ENCODE results near the gene TAOK2. TPM values are rescaled to one million over a fixed set of nuclear protein-coding genes. Genes with fewer than 3 reads are reported as not detected.

TAOK2 gene
- polyA plus RNA-seq, 3 donors, result 1.1 to 19.2 (median 2.3) TPM

DNA sequence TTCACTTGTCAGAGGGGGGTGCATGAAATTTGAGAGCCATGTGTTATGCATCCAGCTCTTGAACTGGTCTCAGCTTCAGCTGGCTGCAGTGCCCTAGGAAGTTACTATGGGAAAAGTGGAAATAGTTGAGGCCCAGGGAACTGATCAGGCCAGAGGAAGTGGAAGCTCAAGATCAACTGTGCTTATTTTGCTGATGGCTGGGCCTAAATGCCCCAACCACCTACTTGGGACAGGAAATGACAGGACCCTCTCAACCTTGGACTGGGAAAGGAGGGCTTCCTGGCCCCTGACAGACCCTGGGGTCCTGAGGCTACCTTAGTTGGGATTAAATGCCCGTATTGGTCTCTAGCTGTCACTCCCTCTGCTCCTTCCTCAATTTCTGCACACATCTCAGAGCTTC, 1.2 kb upstream of the TAOK2 start:
- Mint-ChIP-seq H3K4me3 (no peak overlapping the region), H3K9me3 (peaks cover 0 to 5% (median 2%) of the 10 kb centered on the region in 7 donors), H3K4me1 (peaks cover 38% of the 10 kb centered on the region), H3K27ac (peak overlapping the region in 5 of 7 donors; percentile 56 to 88 (median 77)), H3K36me3 (peaks cover 29 to 54% of the 10 kb centered on the region in 2 donors), H3K27me3 (ENCODE audit: low read depth in 3 of 3) (peaks cover 0 to 5% (median 2%) of the 10 kb centered on the region in 3 donors)
- Histone ChIP-seq H3K4me3 (replicated peaks in 1 of 3; ENCODE audit: low read depth in 2 of 3, low read length in 3 of 3) (peak overlapping the region in 1 of 3 experiments; percentile 100), H3K79me2 (ENCODE audit: insufficient read depth, low read length) (peaks cover 37% of the 10 kb centered on the region), H3K9me3 (replicated peaks in 1 of 2; ENCODE audit: control insufficient read depth in 1 of 2, insufficient read depth in 1 of 2, low read length in 2 of 2) (no peaks in the 10 kb centered on the region), H2AFZ (ENCODE audit: insufficient read depth, low read depth, low read length, poor library complexity, severe bottlenecking) (no peak overlapping the region), H3K4me1 (ENCODE audit: control insufficient read depth in 1 of 2, insufficient read depth in 2 of 2, low read length in 2 of 2) (peaks cover 31 to 43% of the 10 kb centered on the region in 2 donors), H3K27me3 (ENCODE audit: control insufficient read depth in 2 of 2, insufficient read depth in 2 of 2, low read length in 2 of 2) (no peaks in the 10 kb centered on the region), H3K4me2 (replicated peaks; ENCODE audit: extremely low read depth, low read length, poor library complexity, severe bottlenecking) (no peak overlapping the region), H3K27ac (ENCODE audit: low read depth in 1 of 2, low read length in 2 of 2) (peak overlapping the region; percentile 17 to 43), H3K9ac (ENCODE audit: insufficient read depth, low read length, poor library complexity, severe bottlenecking) (no peak overlapping the region), H3K36me3 (replicated peaks in 1 of 2; ENCODE audit: control insufficient read depth in 1 of 2, insufficient read depth in 2 of 2, low read length in 2 of 2) (peaks cover 27 to 44% of the 10 kb centered on the region in 2 donors), H4K20me1 (ENCODE audit: insufficient read depth, low read length) (peaks cover 41% of the 10 kb centered on the region)
- intact Hi-C loops (cut with micrococcal nuclease), result loop anchor here in 1 of 2 donors (10.0 kb wide), 1 partner anchor 108 kb away; the partner anchor contains the start of gene CDIPT
- TF ChIP-seq, protein P1, sequence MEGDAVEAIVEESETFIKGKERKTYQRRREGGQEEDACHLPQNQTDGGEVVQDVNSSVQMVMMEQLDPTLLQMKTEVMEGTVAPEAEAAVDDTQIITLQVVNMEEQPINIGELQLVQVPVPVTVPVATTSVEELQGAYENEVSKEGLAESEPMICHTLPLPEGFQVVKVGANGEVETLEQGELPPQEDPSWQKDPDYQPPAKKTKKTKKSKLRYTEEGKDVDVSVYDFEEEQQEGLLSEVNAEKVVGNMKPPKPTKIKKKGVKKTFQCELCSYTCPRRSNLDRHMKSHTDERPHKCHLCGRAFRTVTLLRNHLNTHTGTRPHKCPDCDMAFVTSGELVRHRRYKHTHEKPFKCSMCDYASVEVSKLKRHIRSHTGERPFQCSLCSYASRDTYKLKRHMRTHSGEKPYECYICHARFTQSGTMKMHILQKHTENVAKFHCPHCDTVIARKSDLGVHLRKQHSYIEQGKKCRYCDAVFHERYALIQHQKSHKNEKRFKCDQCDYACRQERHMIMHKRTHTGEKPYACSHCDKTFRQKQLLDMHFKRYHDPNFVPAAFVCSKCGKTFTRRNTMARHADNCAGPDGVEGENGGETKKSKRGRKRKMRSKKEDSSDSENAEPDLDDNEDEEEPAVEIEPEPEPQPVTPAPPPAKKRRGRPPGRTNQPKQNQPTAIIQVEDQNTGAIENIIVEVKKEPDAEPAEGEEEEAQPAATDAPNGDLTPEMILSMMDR (IDR thresholded peaks at IDR 0.05), result no peak
- no peak for DNase-seq
- no CpG with 5 or more reads among the region's 1 CpG for WGBS (ENCODE audit: insufficient coverage)

DNA sequence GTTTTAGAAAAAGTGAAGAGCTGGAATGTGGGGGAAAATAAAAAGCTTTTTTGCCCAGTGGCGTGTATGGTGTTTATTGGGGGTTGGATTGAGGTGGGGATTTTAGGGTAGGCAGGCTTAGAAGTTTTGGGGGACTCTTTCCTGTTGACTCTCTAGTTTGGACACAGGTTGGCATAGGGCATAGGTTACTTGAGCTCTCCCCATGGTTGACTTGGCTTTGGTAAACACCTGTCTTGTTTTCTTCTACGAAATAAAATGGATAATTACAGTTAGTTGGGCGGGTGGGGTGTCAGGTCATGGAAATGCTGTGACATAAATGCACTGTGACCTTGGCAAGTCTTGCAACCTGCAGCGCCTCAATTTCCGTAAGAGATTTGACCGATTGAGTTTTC, 680 bp upstream of the TAOK2 start:
- Mint-ChIP-seq H3K4me1 (peaks cover 38% of the 10 kb centered on the region), H3K4me3 (peak overlapping the region; percentile 91 to 94), H3K36me3 (peaks cover 29 to 55% of the 10 kb centered on the region in 2 donors), H3K27ac (peak overlapping the region; percentile 15 to 88 (median 80)), H3K27me3 (ENCODE audit: low read depth in 3 of 3) (peaks cover 0 to 5% (median 2%) of the 10 kb centered on the region in 3 donors), H3K9me3 (peaks cover 0 to 5% (median 2%) of the 10 kb centered on the region in 7 donors)
- peaks cover 46% of the 10 kb centered on the region for H4K20me1 ChIP-seq (ENCODE audit: insufficient read depth, low read length)
- peaks cover 31 to 43% of the 10 kb centered on the region in 2 donors for H3K4me1 ChIP-seq (ENCODE audit: control insufficient read depth in 1 of 2, insufficient read depth in 2 of 2, low read length in 2 of 2)
- H3K4me2 ChIP-seq (replicated peaks; ENCODE audit: extremely low read depth, low read length, poor library complexity, severe bottlenecking), result peak overlapping the region; percentile 100
- H2AFZ ChIP-seq (ENCODE audit: insufficient read depth, low read depth, low read length, poor library complexity, severe bottlenecking), result no peak overlapping the region
- H3K27me3 ChIP-seq (ENCODE audit: control insufficient read depth in 2 of 2, insufficient read depth in 2 of 2, low read length in 2 of 2), result no peaks in the 10 kb centered on the region
- H3K9ac ChIP-seq (ENCODE audit: insufficient read depth, low read length, poor library complexity, severe bottlenecking), result no peak overlapping the region
- H3K79me2 ChIP-seq (ENCODE audit: insufficient read depth, low read length), result peaks cover 42% of the 10 kb centered on the region
- no peaks in the 10 kb centered on the region for H3K9me3 ChIP-seq (replicated peaks in 1 of 2; ENCODE audit: control insufficient read depth in 1 of 2, insufficient read depth in 1 of 2, low read length in 2 of 2)
- DNase-seq, result no peak
- peak overlapping the region; percentile 18 to 43 for H3K27ac ChIP-seq (ENCODE audit: low read depth in 1 of 2, low read length in 2 of 2)
- 92% methylated on average over 5 of the region's 6 CpGs for WGBS (ENCODE audit: insufficient coverage)
- TF ChIP-seq, protein P1 (IDR thresholded peaks at IDR 0.05), result no peak
- peak overlapping the region in 2 of 3 experiments; percentile 98 to 100 for H3K4me3 ChIP-seq (replicated peaks in 1 of 3; ENCODE audit: low read depth in 2 of 3, low read length in 3 of 3)
- intact Hi-C loops (cut with micrococcal nuclease), result loop anchor here in 1 of 2 donors (1.0 to 10.0 kb wide), 2 partner anchors 23 to 108 kb away; partner anchors contain the start of genes CDIPT and INO80E
- peaks cover 29 to 46% of the 10 kb centered on the region in 2 donors for H3K36me3 ChIP-seq (replicated peaks in 1 of 2; ENCODE audit: control insufficient read depth in 1 of 2, insufficient read depth in 2 of 2, low read length in 2 of 2)
